Measurements from ENCODE around the gene CTDSPL. TPM values are rescaled to one million over a fixed set of nuclear protein-coding genes. Genes with fewer than 3 reads are reported as not detected.
A peak's percentile ranks its signal among the peaks of the same experiment; 100 is the strongest.

The CTDSPL gene
- total RNA-seq, 4 donors from 2014 or later: 78.9 to 130 (median 111) TPM

GRCh38 chr3:38001456-38002081 lies 139.9 kb downstream of the CTDSPL start:
- Histone ChIP-seq H3K4me3 (no peak overlapping the region), H3K27me3 (no peaks in the 10 kb centered on the region), H3K4me1 (peaks cover 48% of the 10 kb centered on the region), H3K36me3 (peaks cover 29% of the 10 kb centered on the region), H3K27ac (no peak overlapping the region), H3K9me3 (no peaks in the 10 kb centered on the region)
- peak in 1 of 2 donors; percentile 13 for TF ChIP-seq CTCF (IDR thresholded peaks at IDR 0.05)
- TF ChIP-seq EP300 (IDR thresholded peaks at IDR 0.05): no peak
- WGBS: 93% methylated on average over 6 of the region's 9 CpGs
- peak in 1 of 2 donors; percentile 59 for DNase-seq (ENCODE audit: low spot score in 2 of 2)

- TF ChIP-seq EP300 (IDR thresholded peaks at IDR 0.05): no peak
- TF ChIP-seq POLR2AphosphoS5 (IDR thresholded peaks at IDR 0.05): no peak
- TF ChIP-seq POLR2A (IDR thresholded peaks at IDR 0.05): no peak
- TF ChIP-seq CTCF (IDR thresholded peaks at IDR 0.05): no peak
- H3K27me3 ChIP-seq: no peaks in the 10 kb centered on the region
- peaks cover 37% of the 10 kb centered on the region for H3K36me3 ChIP-seq
- WGBS: 95% methylated on average over 3 of the region's 6 CpGs
- no peaks in the 10 kb centered on the region for H3K9me3 ChIP-seq
- no peak overlapping the region for H3K27ac ChIP-seq
- H3K4me3 ChIP-seq: no peak overlapping the region
- H3K4me1 ChIP-seq: peaks cover 46% of the 10 kb centered on the region
- peak in 1 of 2 donors; percentile 58 for DNase-seq (ENCODE audit: low spot score in 2 of 2)
Measured at GRCh38 chr3:38002291-38002876, 140.7 kb downstream of the CTDSPL start.

GRCh38 chr3:38002940-38003339 lies 141.3 kb downstream of the CTDSPL start:
- peaks cover 43% of the 10 kb centered on the region for H3K36me3 ChIP-seq
- no peak overlapping the region for H3K4me3 ChIP-seq
- no peaks in the 10 kb centered on the region for H3K27me3 ChIP-seq
- no peak overlapping the region for H3K27ac ChIP-seq
- DNase-seq (ENCODE audit: low spot score in 2 of 2): peak in 1 of 2 donors; percentile 67
- TF ChIP-seq POLR2A (IDR thresholded peaks at IDR 0.05): no peak
- TF ChIP-seq POLR2AphosphoS5 (IDR thresholded peaks at IDR 0.05): no peak
- TF ChIP-seq CTCF (IDR thresholded peaks at IDR 0.05): no peak
- no peak for TF ChIP-seq EP300 (IDR thresholded peaks at IDR 0.05)
- H3K4me1 ChIP-seq: peaks cover 40% of the 10 kb centered on the region
- 94% methylated on average over 9 of the region's 9 CpGs for WGBS
- no peaks in the 10 kb centered on the region for H3K9me3 ChIP-seq

GRCh38 chr3:38003371-38003816 lies 141.7 kb downstream of the CTDSPL start:
- peaks cover 48% of the 10 kb centered on the region for H3K36me3 ChIP-seq
- H3K4me3 ChIP-seq: no peak overlapping the region
- no peaks in the 10 kb centered on the region for H3K9me3 ChIP-seq
- WGBS: 51% methylated on average over 5 of the region's 7 CpGs
- TF ChIP-seq EP300 (IDR thresholded peaks at IDR 0.05) (no peak), POLR2AphosphoS5 (IDR thresholded peaks at IDR 0.05) (no peak), CTCF (IDR thresholded peaks at IDR 0.05) (peak; percentile 57 to 81), POLR2A (IDR thresholded peaks at IDR 0.05) (no peak)
- H3K4me1 ChIP-seq: peaks cover 36% of the 10 kb centered on the region
- no peak overlapping the region for H3K27ac ChIP-seq
- DNase-seq (ENCODE audit: low spot score in 2 of 2): peak in 1 of 2 donors; percentile 91
- H3K27me3 ChIP-seq: no peaks in the 10 kb centered on the region

- TF ChIP-seq POLR2AphosphoS5 (IDR thresholded peaks at IDR 0.05) (no peak), EP300 (IDR thresholded peaks at IDR 0.05) (no peak), POLR2A (IDR thresholded peaks at IDR 0.05) (no peak), CTCF (IDR thresholded peaks at IDR 0.05) (no peak)
- H3K4me1 ChIP-seq: peaks cover 33% of the 10 kb centered on the region
- no peaks in the 10 kb centered on the region for H3K9me3 ChIP-seq
- no peak for DNase-seq (ENCODE audit: low spot score in 2 of 2)
- H3K27me3 ChIP-seq: no peaks in the 10 kb centered on the region
- H3K4me3 ChIP-seq: no peak overlapping the region
- 69% methylated on average over 9 of the region's 11 CpGs for WGBS
- H3K27ac ChIP-seq: peak overlapping the region; percentile 66
- peaks cover 53% of the 10 kb centered on the region for H3K36me3 ChIP-seq
Measured at GRCh38 chr3:38003817-38004414, 142.2 kb downstream of the CTDSPL start.

Measured in suprapubic skin (tissue), 4 donors.